GM12875 (cell line): Measurements from ENCODE around the gene RFFL.
"Not testable (repeated sequence)": the region's sequence is repeated elsewhere in the genome, so short reads cannot be mapped to it uniquely, and the experiment has no call there.

Experiments used
- H3K4me3 ChIP-seq: one replicate; pipeline ENCODE4 v1.5.1; 2011; ENCODE audit warnings: low read depth, low read length, control low read depth
- CTCF ChIP-seq: IDR thresholded peaks from 2 replicates; pipeline ENCODE4 v1.5.1; 2011; ENCODE audit warnings: low read depth, mild to moderate bottlenecking, control low read depth, inconsistent platforms, low read length, moderate library complexity, borderline replicate concordance; ENCODE audit not compliant: insufficient read depth

RFFL gene

DNA sequence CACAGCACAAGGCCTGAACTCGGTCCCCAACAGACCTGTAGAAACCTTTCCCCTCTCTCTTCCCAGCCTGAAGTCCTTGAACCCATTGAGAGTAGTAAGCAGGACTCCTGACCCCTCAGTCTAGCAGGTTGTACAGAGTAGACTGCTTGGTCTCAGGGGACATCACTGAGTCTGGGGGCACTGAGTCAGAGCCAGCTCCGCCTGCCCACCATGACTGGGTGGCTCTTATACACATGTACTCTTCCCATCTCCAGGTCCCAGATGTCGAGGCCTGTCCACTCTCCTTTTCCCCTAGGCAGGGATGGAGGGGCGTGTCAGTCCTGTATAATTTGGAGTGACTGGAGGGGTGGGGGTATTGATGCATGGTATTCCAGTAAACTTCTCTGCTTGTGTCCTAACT, 59.7 kb downstream of the RFFL start:
- TF ChIP-seq CTCF: no peak
- no peak overlapping the region for H3K4me3 ChIP-seq

- TF ChIP-seq CTCF: no peak
- no peak overlapping the region for H3K4me3 ChIP-seq
Measured at GRCh38 chr17:35002876-35003551, 60.5 kb downstream of the RFFL start.

- H3K4me3 ChIP-seq: no peak overlapping the region
- TF ChIP-seq CTCF: no peak
Measured at GRCh38 chr17:35001549-35001948, 62.0 kb downstream of the RFFL start.

DNA sequence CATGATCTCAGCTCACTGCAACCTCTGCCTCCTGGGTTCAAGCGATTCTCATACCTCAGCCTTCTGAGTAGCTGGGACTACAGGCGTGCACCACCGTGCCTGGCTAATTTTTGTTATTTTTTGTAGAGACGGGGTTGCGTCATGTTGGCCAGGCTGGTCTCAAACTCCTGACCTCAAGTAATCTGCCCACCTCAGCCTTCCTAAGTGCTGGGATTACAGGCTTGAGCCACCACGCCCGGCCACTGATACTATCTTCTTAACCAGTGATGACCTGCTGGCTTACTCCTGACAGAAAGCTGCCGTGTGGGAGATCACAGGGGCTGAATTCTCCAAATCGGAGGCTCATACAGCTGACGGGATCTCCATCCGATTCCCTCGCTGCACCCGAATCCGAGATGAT, 62.5 kb downstream of the RFFL start:
- not testable (repeated sequence) for H3K4me3 ChIP-seq

DNA sequence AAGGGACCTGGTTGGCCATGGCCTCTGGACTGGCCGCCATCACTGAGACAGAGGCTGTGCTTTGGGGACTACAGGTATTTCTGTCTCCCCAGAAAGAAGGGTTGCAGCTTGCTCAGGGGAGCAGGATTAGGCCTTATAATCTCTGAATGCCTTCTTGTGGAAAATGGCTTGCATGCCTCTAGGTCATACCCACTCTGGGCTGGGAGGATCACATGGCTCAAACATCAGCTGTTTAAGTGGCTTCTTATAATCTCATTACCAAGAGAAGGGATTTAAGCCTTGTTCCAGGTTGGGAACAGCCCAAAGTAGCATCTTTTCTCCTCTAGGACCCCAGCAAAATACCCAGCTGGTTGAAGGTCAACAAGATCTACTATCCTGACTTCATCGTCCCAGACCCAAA, 64.1 kb downstream of the RFFL start:
- no peak for TF ChIP-seq CTCF
- H3K4me3 ChIP-seq: no peak overlapping the region

GRCh38 chr17:34998205-34998604, 65.3 kb downstream of the RFFL start:
- peak; percentile 97 for TF ChIP-seq CTCF
- H3K4me3 ChIP-seq: no peak overlapping the region

GRCh38 chr17:34997355-34997862, 66.1 kb downstream of the RFFL start:
- H3K4me3 ChIP-seq: no peak overlapping the region
- TF ChIP-seq CTCF: no peak
